Placental pericyte (primary cell): Measurements from ENCODE around the gene PRRG4. TPM values are rescaled to one million over a fixed set of nuclear protein-coding genes. Genes with fewer than 3 reads are reported as not detected.

ENCODE experiments used
- total RNA-seq: library from RNA; depleted of rRNA; stranded (reverse); fragments of >200 nt; gene quantifications from 2 replicates; pipeline ENCODE4 v1.2.3, GENCODE V29; 2012

Gene PRRG4
- under 0.01 TPM in 1 of 2 replicates, not detected in the other for total RNA-seq

GRCh38 chr11:32829680-32830412 lies at the start of gene PRRG4:
PRRG4 (plus strand) TSS chr11:32829927; CDS start chr11:32830530, 603 bp downstream.

GRCh38 chr11:32794439-32794838 lies 35.3 kb upstream of the PRRG4 start, which contains the start of gene CCDC73:
CCDC73 (minus strand) TSS chr11:32794662; CDS start chr11:32760243, 34,419 bp downstream.

GRCh38 chr11:32892355-32893092 lies 62.8 kb downstream of the PRRG4 start, which contains the start of gene QSER1:
QSER1 (plus strand) TSS chr11:32892811; CDS start chr11:32893126, 315 bp downstream.

Other genes with a start within 250 kb of the PRRG4 start
- 452 and 673 TPM in 2 replicates for gene EIF3M, start 246.1 kb upstream of the PRRG4 start, total RNA-seq
- gene CCDC73, start 35.3 kb upstream of the PRRG4 start, total RNA-seq = not detected in 2 replicates
- gene QSER1, start 62.9 kb downstream of the PRRG4 start, total RNA-seq = 15.3 and 24.5 TPM in 2 replicates
- gene DEPDC7, start 186.0 kb downstream of the PRRG4 start, total RNA-seq = 2.6 and 16.8 TPM in 2 replicates
- gene TCP11L1, start 209.6 kb downstream of the PRRG4 start, total RNA-seq = 24.9 and 41.2 TPM in 2 replicates